Measurements from ENCODE around the gene BMPER.

Gene BMPER

DNA sequence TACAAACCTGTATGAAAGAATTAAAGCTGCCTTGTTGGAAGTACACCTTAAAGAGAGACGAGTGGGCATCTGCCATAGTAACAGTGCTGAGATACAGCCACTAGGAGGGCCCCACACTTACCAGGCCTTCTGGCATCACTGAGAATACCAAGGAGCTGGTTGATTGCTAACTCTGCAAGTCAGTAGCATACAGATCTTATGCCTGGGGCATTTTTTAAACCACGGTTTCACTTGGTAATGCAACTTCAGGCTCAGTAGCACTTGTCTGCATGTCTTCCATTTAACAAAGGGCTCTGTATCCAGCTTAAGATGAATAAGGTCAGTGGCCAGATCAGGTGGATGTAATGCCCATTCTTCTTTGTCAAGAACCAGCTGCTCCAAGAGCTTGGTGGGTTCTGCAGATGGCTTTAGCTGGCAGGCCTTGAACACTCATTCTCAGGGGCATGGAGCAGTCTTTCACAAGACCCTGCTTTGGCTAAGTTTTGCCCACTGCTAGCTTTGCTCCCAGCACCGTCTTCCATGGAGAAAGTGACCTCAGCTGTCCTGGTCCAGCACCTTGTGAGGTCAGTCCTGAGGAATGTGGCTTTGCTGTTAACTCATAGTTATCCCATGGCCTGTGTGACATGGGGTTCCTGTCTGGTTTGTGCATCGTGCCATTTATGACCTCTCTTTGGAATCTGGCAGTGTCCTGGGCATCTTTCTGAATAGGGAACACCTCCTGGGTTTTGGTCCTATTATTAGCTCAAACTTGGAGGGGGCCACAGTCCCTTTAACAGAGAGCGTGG lies 68.1 kb downstream of the BMPER start:
- no peak for DNase-seq

- no peak for DNase-seq
These were observed 74.0 kb downstream of the BMPER start for GRCh38 chr7:33979300-33979806.

DNA sequence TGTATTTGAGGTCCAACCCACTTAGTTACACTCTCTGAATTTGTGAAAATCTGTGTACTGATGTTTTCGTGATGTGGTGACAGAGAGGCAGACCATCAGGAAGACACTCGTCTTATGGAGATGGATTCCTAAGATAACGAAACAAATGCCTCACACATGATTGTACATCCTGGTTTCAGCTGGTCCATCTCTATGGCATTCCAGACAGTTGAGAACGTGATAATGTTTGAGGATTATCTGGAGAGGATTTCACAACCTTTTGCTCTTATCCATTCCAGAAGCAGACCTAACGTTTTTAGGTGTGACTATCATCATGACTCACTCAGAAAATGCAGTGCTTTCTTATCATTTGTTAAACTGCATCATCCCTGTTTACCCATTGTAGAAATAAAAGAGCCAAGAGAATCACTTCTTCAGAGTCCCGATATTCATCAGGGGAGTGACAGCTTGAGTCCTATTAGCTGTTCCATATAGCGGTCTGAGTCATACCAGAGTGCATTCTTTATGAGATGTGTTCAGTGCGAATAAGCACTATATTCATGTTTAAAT lies 74.5 kb downstream of the BMPER start:
- no peak for DNase-seq

DNA sequence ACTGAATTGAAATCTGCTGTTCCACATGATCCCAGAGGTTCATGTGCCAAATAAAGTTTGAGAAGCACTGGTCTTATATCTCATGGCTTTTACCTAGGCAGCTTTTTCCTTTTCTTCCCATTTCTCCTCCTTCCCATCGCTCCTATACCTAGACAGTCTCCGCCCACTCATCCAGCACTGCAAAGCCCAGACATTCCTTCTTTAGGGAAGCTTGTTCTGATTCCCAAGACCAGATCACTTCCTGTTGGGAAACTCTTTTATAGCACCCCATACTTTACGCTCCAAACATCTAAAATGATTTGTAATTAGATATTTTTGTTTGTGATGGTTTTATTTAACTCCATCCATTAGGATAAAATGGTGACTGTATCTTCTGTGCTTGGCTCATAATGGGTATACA lies 75.9 kb downstream of the BMPER start:
- DNase-seq: no peak

GRCh38 chr7:33981671-33982424 lies 76.5 kb downstream of the BMPER start:
- no peak for DNase-seq

GRCh38 chr7:33982425-33982786 lies 77.1 kb downstream of the BMPER start:
- no peak for DNase-seq

DNA sequence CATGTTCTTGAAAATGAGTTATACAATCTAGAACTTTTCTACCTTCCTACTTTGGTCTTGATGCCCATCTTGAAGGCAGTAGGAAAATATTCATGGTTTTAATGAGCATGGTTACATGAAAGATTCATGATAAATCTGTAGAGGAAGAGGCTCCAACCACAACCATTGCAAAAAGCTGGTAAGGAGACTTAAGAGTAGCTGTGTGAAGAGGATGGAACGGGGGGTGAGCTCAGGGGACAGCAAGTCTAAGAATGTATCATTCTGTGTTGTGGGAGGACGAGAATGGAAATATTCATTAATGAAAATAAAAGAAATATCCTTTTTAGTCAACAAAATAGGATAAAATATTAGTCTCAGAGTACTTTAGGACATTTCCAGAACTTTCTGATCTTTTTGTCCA lies 81.1 kb downstream of the BMPER start:
- DNase-seq: no peak

GRCh38 chr7:33986951-33987947 lies 81.9 kb downstream of the BMPER start:
- no peak for DNase-seq

DNA sequence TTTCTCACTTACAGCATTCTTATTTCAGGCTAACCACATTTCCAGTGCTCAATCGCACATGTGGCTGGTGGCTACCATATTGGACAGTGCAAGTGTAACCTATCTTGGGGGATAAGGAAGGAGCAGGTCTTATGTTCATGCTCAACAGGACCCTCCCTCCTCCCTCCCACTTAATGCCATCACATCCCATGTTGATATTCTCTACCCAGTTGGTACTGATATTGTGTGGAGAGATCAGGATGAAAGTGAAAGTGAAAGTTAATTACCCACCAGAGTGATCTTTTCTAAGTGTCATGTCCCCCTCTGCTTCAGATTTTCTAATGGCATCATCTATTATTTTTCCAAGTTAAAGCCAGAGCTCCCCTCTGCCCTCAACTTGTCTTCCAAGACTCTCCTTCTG lies 91.6 kb downstream of the BMPER start:
- DNase-seq: no peak

- DNase-seq: no peak
These were observed 93.1 kb downstream of the BMPER start for GRCh38 chr7:33998476-33998875.

- DNase-seq: no peak
These were observed 105.8 kb downstream of the BMPER start for GRCh38 chr7:34011017-34011695.

GRCh38 chr7:34011696-34012095 lies 106.4 kb downstream of the BMPER start:
- no peak for DNase-seq

GRCh38 chr7:34013421-34013820 lies 108.1 kb downstream of the BMPER start:
- no peak for DNase-seq

DNA sequence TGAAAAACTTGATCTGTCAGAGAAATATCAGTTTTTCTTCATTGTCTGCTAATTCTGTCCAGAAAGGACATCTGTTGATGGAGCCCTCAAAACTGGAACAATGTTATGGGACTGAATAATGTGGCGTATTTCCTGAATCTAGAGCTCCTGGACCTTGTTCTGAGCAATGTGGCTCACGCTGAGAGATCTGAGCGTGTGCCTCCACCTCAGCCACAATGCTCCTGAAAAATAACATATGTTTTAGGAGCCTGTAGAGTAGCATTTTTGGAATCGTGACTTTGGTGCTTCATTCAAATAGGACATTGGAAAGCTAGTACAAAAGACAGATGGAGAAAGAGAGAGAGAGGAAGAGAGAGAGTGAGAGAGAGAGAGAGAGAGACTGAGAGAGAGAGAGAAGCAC lies 110.3 kb downstream of the BMPER start:
- DNase-seq: no peak

DNA sequence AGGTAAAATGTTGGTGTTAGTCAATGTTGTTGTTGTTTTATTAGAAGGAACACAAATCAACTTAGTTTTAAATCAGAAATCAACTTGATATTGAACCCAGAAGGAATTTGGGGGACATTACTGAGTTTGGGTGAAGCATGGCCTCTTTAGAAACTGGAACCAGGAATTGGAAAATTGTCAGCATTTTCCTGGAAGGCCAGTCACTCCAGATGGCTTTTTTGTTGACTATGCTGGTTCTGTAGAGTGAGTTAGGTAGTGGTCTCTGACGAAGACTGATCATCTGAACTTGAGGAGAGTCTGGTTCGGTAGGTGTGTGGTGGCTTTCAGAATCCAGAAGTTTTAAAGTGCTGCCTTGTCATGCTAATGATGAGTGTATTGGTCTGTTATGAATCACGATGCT lies 111.5 kb downstream of the BMPER start:
- no peak for DNase-seq

DNA sequence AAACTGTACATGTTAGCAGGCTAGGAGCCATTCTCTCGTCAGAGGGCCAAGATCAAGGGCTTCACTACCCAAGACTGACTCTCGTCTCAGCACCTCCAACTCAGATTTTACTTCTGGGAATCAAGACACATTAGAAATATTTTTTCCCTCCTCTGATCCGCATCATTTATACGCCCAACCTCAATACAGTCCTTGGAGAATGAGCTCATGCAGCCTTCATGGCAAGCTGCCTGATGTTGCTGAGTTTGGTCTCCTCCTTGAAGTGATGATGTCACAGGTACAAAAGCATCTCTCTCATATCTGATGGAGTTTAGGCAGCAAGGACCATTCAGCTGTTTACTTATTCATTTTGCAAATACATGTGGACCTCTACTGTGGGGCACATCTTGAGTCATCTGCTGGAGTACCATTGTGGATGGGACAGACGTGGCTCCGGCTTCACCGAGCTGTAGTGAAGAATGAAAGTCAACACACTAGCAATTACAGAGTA lies 114.0 kb downstream of the BMPER start:
- no peak for DNase-seq

DNA sequence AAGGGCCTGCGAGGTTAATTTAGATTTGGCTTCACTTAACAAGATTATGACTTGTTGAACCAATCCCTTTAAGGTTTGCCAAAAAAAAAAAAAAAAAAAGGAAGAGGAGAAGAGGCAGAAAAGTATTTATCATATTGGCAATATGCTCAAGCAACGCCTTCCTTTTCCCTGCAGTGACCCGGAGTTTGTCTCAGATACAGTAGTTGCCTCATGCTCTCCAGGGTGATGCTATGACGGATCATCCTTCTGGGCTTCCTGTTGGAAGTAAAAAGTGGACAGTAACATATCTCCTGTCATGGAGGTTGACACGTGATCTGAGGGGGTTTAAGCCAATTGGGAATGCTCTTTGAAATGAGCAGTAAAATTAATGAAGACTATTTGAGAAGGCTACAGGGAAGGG lies 117.3 kb downstream of the BMPER start:
- DNase-seq: no peak

DNA sequence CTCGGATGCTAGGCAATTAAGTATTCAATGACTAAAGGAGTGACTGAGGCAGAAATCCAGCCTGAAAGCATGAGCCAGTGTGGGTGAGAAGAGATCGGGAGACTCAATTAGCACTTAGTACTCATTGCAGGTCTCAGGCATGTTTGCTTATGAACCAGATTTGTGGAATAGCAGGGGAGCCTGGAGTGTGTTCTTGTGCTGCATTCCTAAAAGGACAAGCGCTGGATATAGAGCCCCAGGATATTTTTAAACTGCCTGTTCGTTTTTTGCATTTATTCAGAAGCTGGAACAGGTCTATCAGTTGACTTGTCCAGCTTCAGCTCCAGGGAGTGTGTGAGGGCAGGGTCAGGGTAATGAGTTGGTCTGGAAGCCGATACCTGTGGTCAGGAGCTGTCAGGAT lies 120.3 kb downstream of the BMPER start:
- DNase-seq: no peak

GRCh38 chr7:34026481-34027190 lies 121.3 kb downstream of the BMPER start:
- no peak for DNase-seq

DNA sequence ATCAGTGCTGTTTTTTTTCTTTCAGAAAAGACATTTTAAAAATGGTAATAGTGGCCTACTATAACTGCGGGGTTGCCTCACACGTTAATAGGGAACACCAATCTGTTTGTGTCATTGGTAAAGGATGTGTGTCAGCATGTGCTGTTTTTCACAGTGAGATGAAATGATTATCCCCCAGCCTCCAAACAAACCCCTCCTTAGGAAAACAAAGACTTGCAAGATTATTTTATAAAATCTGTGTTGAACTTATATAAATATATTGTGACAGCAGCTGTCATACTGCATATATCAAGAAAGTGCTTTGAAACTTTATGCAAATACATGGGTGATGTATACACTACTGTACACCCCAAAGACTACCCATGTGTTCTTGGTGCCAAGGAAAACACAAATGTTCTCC lies 125.8 kb downstream of the BMPER start:
- DNase-seq: no peak

DNA sequence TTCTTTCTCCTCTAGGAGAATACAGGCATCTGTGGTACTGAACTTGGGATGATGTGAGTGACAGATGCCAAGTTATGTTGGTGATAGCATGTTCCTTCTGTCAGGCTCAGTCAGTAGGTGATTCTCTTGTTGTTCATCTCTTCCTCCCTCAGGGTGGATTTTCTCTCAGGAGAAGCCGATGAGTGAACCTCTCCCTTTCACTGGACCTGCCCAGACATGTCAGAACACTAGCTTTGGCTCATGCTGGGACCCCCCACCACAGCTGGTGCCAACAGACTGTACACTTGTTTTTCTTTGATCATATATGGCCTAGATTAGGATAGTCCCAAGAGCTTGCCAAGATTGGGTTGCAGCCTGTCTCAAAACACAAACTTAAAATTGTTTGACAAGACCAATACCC lies 129.4 kb downstream of the BMPER start:
- no peak for DNase-seq
